CD14-positive monocyte (primary cell): ENCODE data around the gene TPK1. TPM values are rescaled to one million over a fixed set of nuclear protein-coding genes. Genes with fewer than 3 reads are reported as not detected.

Experiments
- DNase-seq, 3 donors: peaks; one replicate each; pipeline ENCODE4 v3.0.0-alpha.2; 2011 to 2022
- H2AFZ ChIP-seq: 2 replicates; pipeline ENCODE4 v1.6.0; 2012; ENCODE audit warnings: mild to moderate bottlenecking, low read depth, low read length, inconsistent platforms; ENCODE audit not compliant: insufficient read depth, poor library complexity, severe bottlenecking
- H3K27ac ChIP-seq, 2 donors: 1 replicate in 1 of 2; 2 replicates in 1 of 2; pipeline ENCODE4 v1.5.1; 2012 to 2013; ENCODE audit warnings: low read length in 2 of 2, control low read depth in 1 of 2, inconsistent platforms in 1 of 2, low read depth in 1 of 2, mild to moderate bottlenecking in 1 of 2
- H3K27me3 ChIP-seq, 2 donors: one replicate each; pipeline versions ENCODE4 v1.6.0 to v1.6.1; 2011 to 2013; ENCODE audit warnings: low read length in 2 of 2; ENCODE audit not compliant: control insufficient read depth in 2 of 2, insufficient read depth in 2 of 2
- H3K36me3 ChIP-seq, 2 donors: replicated peaks in 1 of 2; 1 replicate in 1 of 2; 2 replicates in 1 of 2; pipeline versions ENCODE4 v1.5.1 to v1.6.1; 2012 to 2013; ENCODE audit warnings: low read length in 2 of 2, control low read depth in 1 of 2, inconsistent platforms in 1 of 2, mild to moderate bottlenecking in 1 of 2; ENCODE audit not compliant: insufficient read depth in 2 of 2, control insufficient read depth in 1 of 2
- H3K4me1 ChIP-seq, 2 donors: 1 replicate in 1 of 2; 2 replicates in 1 of 2; pipeline versions ENCODE4 v1.5.1 to v1.6.1; 2012 to 2013; ENCODE audit warnings: low read length in 2 of 2, control low read depth in 1 of 2, inconsistent platforms in 1 of 2, mild to moderate bottlenecking in 1 of 2, moderate library complexity in 1 of 2; ENCODE audit not compliant: insufficient read depth in 2 of 2, control insufficient read depth in 1 of 2
- H3K4me2 ChIP-seq: replicated peaks from 2 replicates; pipeline ENCODE3; 2012; ENCODE audit warnings: low read length, moderate library complexity, mild to moderate bottlenecking; ENCODE audit not compliant: poor library complexity, severe bottlenecking; ENCODE audit errors: extremely low read depth
- H3K4me3 ChIP-seq, 3 experiments: fragments of 200-600 bp in 1 of 3; sonication (generic) in 1 of 3; replicated peaks in 1 of 3; 1 replicate in 2 of 3; 2 replicates in 1 of 3; pipeline ENCODE4 v1.5.1; 2011 to 2013; ENCODE audit warnings: low read length in 3 of 3, mild to moderate bottlenecking in 3 of 3, control low read depth in 2 of 3, low read depth in 2 of 3, inconsistent platforms in 1 of 3, moderate library complexity in 1 of 3
- H3K79me2 ChIP-seq: 2 replicates; pipeline ENCODE4 v1.6.0; 2012; ENCODE audit warnings: mild to moderate bottlenecking, control low read depth, inconsistent platforms, low read length, moderate library complexity; ENCODE audit not compliant: insufficient read depth
- H3K9ac ChIP-seq: 2 replicates; pipeline ENCODE4 v1.6.0; 2017; ENCODE audit warnings: low read length, mild to moderate bottlenecking; ENCODE audit not compliant: insufficient read depth, poor library complexity, severe bottlenecking
- H3K9me3 ChIP-seq, 2 donors: replicated peaks in 1 of 2; 1 replicate in 1 of 2; 2 replicates in 1 of 2; pipeline versions ENCODE4 v1.5.1 to v1.6.1; 2012 to 2013; ENCODE audit warnings: low read length in 2 of 2, control low read depth in 1 of 2; ENCODE audit not compliant: control insufficient read depth in 1 of 2, insufficient read depth in 1 of 2
- H4K20me1 ChIP-seq: 2 replicates; pipeline ENCODE4 v1.6.0; 2012; ENCODE audit warnings: mild to moderate bottlenecking, low read length, control low read depth, moderate library complexity; ENCODE audit not compliant: insufficient read depth
- H3K27ac Mint-ChIP-seq, 7 donors: one replicate each; pipeline ENCODE4 v1.8.0; 2020; ENCODE audit warnings: mild to moderate bottlenecking in 7 of 7, mixed read lengths in 7 of 7, moderate library complexity in 6 of 7, inconsistent platforms in 2 of 7
- H3K27me3 Mint-ChIP-seq, 3 donors: one replicate each; pipeline ENCODE4 v1.8.0; 2021 to 2022; ENCODE audit warnings: low read depth in 3 of 3, mild to moderate bottlenecking in 3 of 3, mixed read lengths in 3 of 3, moderate library complexity in 3 of 3, inconsistent platforms in 1 of 3
- H3K36me3 Mint-ChIP-seq, 2 donors: one replicate each; pipeline ENCODE4 v1.8.0; 2020; ENCODE audit warnings: mixed read lengths in 2 of 2, inconsistent platforms in 1 of 2, mild to moderate bottlenecking in 1 of 2
- H3K4me1 Mint-ChIP-seq: one replicate; pipeline ENCODE4 v1.8.0; 2020; ENCODE audit warnings: mild to moderate bottlenecking, mixed read lengths
- H3K4me3 Mint-ChIP-seq, 2 donors: one replicate each; pipeline ENCODE4 v1.8.0; 2020; ENCODE audit warnings: mild to moderate bottlenecking in 2 of 2, mixed read lengths in 2 of 2, moderate library complexity in 1 of 2
- H3K9me3 Mint-ChIP-seq, 7 donors: one replicate each; pipeline ENCODE4 v1.8.0; 2020 to 2022; ENCODE audit warnings: mixed read lengths in 7 of 7, mild to moderate bottlenecking in 6 of 7, moderate library complexity in 6 of 7, inconsistent platforms in 2 of 7
- CTCF ChIP-seq: fragments of 200-600 bp; IDR thresholded peaks from one replicate; pipeline ENCODE4 v1.8.0; 2022; ENCODE audit warnings: antibody characterized with exemption, mild to moderate bottlenecking
- WGBS: methylation state at CpG from one replicate; pipeline ENCODE4 v1.1.5; 2013; ENCODE audit warnings: missing lambda C conversion rate; ENCODE audit not compliant: insufficient coverage; 5-methylcytosine and 5-hydroxymethylcytosine counted together
- intact Hi-C, 2 donors: fragments of 100-400 bp; cut with micrococcal nuclease; formaldehyde crosslinking; loops; one replicate each; pipeline versions ENCODE4 v1.15.0 to v1.15.1; 2023
- polyA plus RNA-seq, 3 donors: library from polyadenylated mRNA; depleted of rRNA in 1 of 3; unstranded in 2 of 3; stranded (reverse) in 1 of 3; fragments of 300-500 nt in 2 of 3; fragments of >200 nt in 1 of 3; fragmentation: Illumina TruSeq in 2 of 3; gene quantifications; 1 replicate in 2 of 3; 2 replicates in 1 of 3; pipeline ENCODE4 v1.2.3, GENCODE V29; 2012 to 2021

Gene TPK1
- polyA plus RNA-seq, 3 donors: 18.9 to 33.8 (median 33.1) TPM

GRCh38 chr7:144568233-144568632, 267.6 kb downstream of the TPK1 start:
- H3K9ac ChIP-seq: no peak overlapping the region
- no peaks in the 10 kb centered on the region for H3K36me3 ChIP-seq
- no peak for DNase-seq
- TF ChIP-seq CTCF: no peak
- Mint-ChIP-seq H3K9me3 (peaks cover 0 to 20% (median 2%) of the 10 kb centered on the region in 7 donors), H3K4me3 (no peak overlapping the region), H3K4me1 (no peaks in the 10 kb centered on the region), H3K27ac (no peak overlapping the region), H3K36me3 (peaks cover 3 to 6% of the 10 kb centered on the region in 2 donors), H3K27me3 (no peaks in the 10 kb centered on the region)
- no peak overlapping the region for H3K27ac ChIP-seq
- no peaks in the 10 kb centered on the region for H3K4me1 ChIP-seq
- no peaks in the 10 kb centered on the region for H3K27me3 ChIP-seq
- intact Hi-C loops: no loop called here
- H3K4me2 ChIP-seq: no peak overlapping the region
- no peaks in the 10 kb centered on the region for H4K20me1 ChIP-seq
- H3K79me2 ChIP-seq: no peaks in the 10 kb centered on the region
- peaks cover 0 to 4% of the 10 kb centered on the region in 2 donors for H3K9me3 ChIP-seq
- WGBS: no CpG with 5 or more reads among the region's 3 CpGs
- no peak overlapping the region for H2AFZ ChIP-seq
- no peak overlapping the region for H3K4me3 ChIP-seq

- Histone ChIP-seq H3K9ac (no peak overlapping the region), H3K4me2 (no peak overlapping the region), H3K4me1 (no peaks in the 10 kb centered on the region), H3K4me3 (no peak overlapping the region), H4K20me1 (no peaks in the 10 kb centered on the region), H3K9me3 (peaks cover 0 to 4% of the 10 kb centered on the region in 2 donors), H2AFZ (no peak overlapping the region), H3K36me3 (no peaks in the 10 kb centered on the region), H3K27me3 (no peaks in the 10 kb centered on the region), H3K27ac (no peak overlapping the region), H3K79me2 (no peaks in the 10 kb centered on the region)
- Mint-ChIP-seq H3K9me3 (peaks cover 0 to 24% (median 2%) of the 10 kb centered on the region in 7 donors), H3K4me3 (no peak overlapping the region), H3K27ac (no peak overlapping the region), H3K36me3 (peaks cover 3 to 6% of the 10 kb centered on the region in 2 donors), H3K27me3 (no peaks in the 10 kb centered on the region), H3K4me1 (no peaks in the 10 kb centered on the region)
- intact Hi-C loops: no loop called here
- WGBS: no CpG with 5 or more reads among the region's 4 CpGs
- TF ChIP-seq CTCF: no peak
- no peak for DNase-seq
These were observed 270.3 kb downstream of the TPK1 start for GRCh38 chr7:144565586-144565985.
